SK-N-SH (cell line): Measurements from ENCODE around the gene IL11RA. TPM values are rescaled to one million over a fixed set of nuclear protein-coding genes. Genes with fewer than 3 reads are reported as not detected.

Source experiments
- CTCF ChIA-PET: fragments of 300-600, 350-600 bp; formaldehyde crosslinking; extraction: SDS; loops from one replicate; lab custom pipeline; 2021; lab: Yijun Ruan, JAX
- POLR2A ChIA-PET: fragments of 350-600 bp; sonication (Branson Sonifier 250); formaldehyde crosslinking; extraction: SDS; loops from one replicate; lab custom pipeline; 2020; ENCODE audit warnings: antibody characterized with exemption, inconsistent platforms; lab: Yijun Ruan, JAX
- DNase-seq: peaks from one replicate; pipeline ENCODE4 v3.0.0; 2012
- H2AFZ ChIP-seq: fragments of 200-600 bp; sonication (generic); 2 replicates; pipeline ENCODE4 v1.8.1; 2016; ENCODE audit warnings: antibody characterized with exemption, mild to moderate bottlenecking, low read depth
- H3F3A ChIP-seq: fragments of 200-600 bp; sonication (generic); replicated peaks from 2 replicates; pipeline ENCODE3; 2016; ENCODE audit warnings: antibody characterized with exemption, mild to moderate bottlenecking; ENCODE audit not compliant: insufficient read depth
- H3K27ac ChIP-seq, 2 experiments: fragments of 200-500 bp in 1 of 2; fragments of 200-600 bp in 1 of 2; sonication (Bioruptor generic) in 1 of 2; sonication (generic), shearing (Covaris generic) in 1 of 2; 2 replicates each; pipeline versions ENCODE4 v1.5.1 to v1.6.1; 2014 to 2016; ENCODE audit warnings: low read depth in 2 of 2, inconsistent platforms in 1 of 2, low read length in 1 of 2, mild to moderate bottlenecking in 1 of 2, mixed read lengths in 1 of 2
- H3K27me3 ChIP-seq: fragments of 200-600 bp; sonication (generic), shearing (Covaris generic); 2 replicates; pipeline ENCODE4 v1.6.1; 2016; ENCODE audit warnings: mixed run types; ENCODE audit not compliant: insufficient read depth
- H3K36me3 ChIP-seq, 2 experiments: fragments of 200-500 bp in 1 of 2; fragments of 200-600 bp in 1 of 2; sonication (Bioruptor generic) in 1 of 2; sonication (generic) in 1 of 2; replicated peaks in 1 of 2; 2 replicates each; pipeline versions ENCODE3 to v1.5.1; 2014 to 2016; ENCODE audit warnings: low read length in 1 of 2, mild to moderate bottlenecking in 1 of 2; ENCODE audit not compliant: insufficient read depth in 2 of 2, control insufficient read depth in 1 of 2
- H3K4me1 ChIP-seq, 2 experiments: fragments of 200-500 bp in 1 of 2; fragments of 200-600 bp in 1 of 2; sonication (Bioruptor generic) in 1 of 2; sonication (generic), shearing (Covaris generic) in 1 of 2; 2 replicates each; pipeline versions ENCODE4 v1.5.1 to v1.6.1; 2014 to 2016; ENCODE audit warnings: low read depth in 1 of 2, low read length in 1 of 2, mixed run types in 1 of 2; ENCODE audit not compliant: insufficient read depth in 2 of 2, control insufficient read depth in 1 of 2
- H3K4me2 ChIP-seq: fragments of 200-600 bp; sonication (generic), shearing (Covaris generic); 2 replicates; pipeline ENCODE4 v1.6.1; 2017; ENCODE audit warnings: mixed run types
- H3K4me3 ChIP-seq, 2 experiments: fragments of 200-500 bp in 1 of 2; fragments of 200-600 bp in 1 of 2; sonication (Bioruptor generic) in 1 of 2; sonication (generic), shearing (Covaris generic) in 1 of 2; 2 replicates each; pipeline versions ENCODE4 v1.5.1 to v1.8.1; 2014 to 2016; ENCODE audit warnings: low read depth in 2 of 2, inconsistent platforms in 1 of 2, low read length in 1 of 2, mild to moderate bottlenecking in 1 of 2, mixed read lengths in 1 of 2, moderate library complexity in 1 of 2
- H3K79me2 ChIP-seq: fragments of 200-600 bp; sonication (generic); 2 replicates; pipeline ENCODE4 v1.8.1; 2017; ENCODE audit warnings: mild to moderate bottlenecking; ENCODE audit not compliant: insufficient read depth
- H3K9ac ChIP-seq: fragments of 200-600 bp; sonication (generic); 2 replicates; pipeline ENCODE4 v1.6.1; 2017; ENCODE audit warnings: mixed run types
- H3K9me2 ChIP-seq: fragments of 200-600 bp; sonication (generic); 2 replicates; pipeline ENCODE4 v1.6.1; 2017; ENCODE audit warnings: mixed run types
- H3K9me3 ChIP-seq: fragments of 200-600 bp; sonication (generic); 2 replicates; pipeline ENCODE4 v1.6.1; 2017; ENCODE audit warnings: mixed run types, mild to moderate bottlenecking, moderate library complexity
- H4K20me1 ChIP-seq: fragments of 200-600 bp; sonication (generic); 2 replicates; pipeline ENCODE4 v1.6.1; 2017; ENCODE audit warnings: mild to moderate bottlenecking, mixed run types; ENCODE audit not compliant: insufficient read depth
- CHD2 ChIP-seq: fragments of 150-350 bp; IDR thresholded peaks from 2 replicates; pipeline ENCODE4 v1.6.1; 2018; ENCODE audit warnings: low read length; ENCODE audit not compliant: partially characterized antibody
- CTCF ChIP-seq: fragments of 200-600 bp; sonication (generic); IDR thresholded peaks from 2 replicates; pipeline ENCODE4 v1.6.1; 2017; ENCODE audit warnings: antibody characterized with exemption, mild to moderate bottlenecking, moderate library complexity
- ELF1 ChIP-seq: IDR thresholded peaks from 2 replicates; pipeline ENCODE4 v1.4.0; 2012
- EP300 ChIP-seq, 2 experiments: IDR thresholded peaks; 2 replicates each; pipeline versions ENCODE4 v1.4.0 to v1.6.1; 2012; ENCODE audit warnings: borderline replicate concordance in 1 of 2, low read depth in 1 of 2, low read length in 1 of 2
- FOSL2 ChIP-seq: IDR thresholded peaks from 2 replicates; pipeline ENCODE4 v1.4.0; 2012; ENCODE audit warnings: low read depth, mild to moderate bottlenecking, moderate library complexity, borderline replicate concordance
- FOXM1 ChIP-seq: IDR thresholded peaks from 2 replicates; pipeline ENCODE4 v1.4.0; 2012; ENCODE audit warnings: low read depth, mild to moderate bottlenecking
- GABPA ChIP-seq: IDR thresholded peaks from 2 replicates; pipeline ENCODE4 v1.4.0; 2012; ENCODE audit warnings: low read depth, mild to moderate bottlenecking
- GATA2 ChIP-seq: sonication (generic); formaldehyde crosslinking; IDR thresholded peaks from 2 replicates; pipeline ENCODE4 v1.5.0; 2020; ENCODE audit warnings: mild to moderate bottlenecking, missing genetic modification reagents
- IRF3 ChIP-seq: fragments of 150-350 bp; IDR thresholded peaks from 2 replicates; pipeline ENCODE4 v1.6.1; 2016; ENCODE audit warnings: mild to moderate bottlenecking, low read depth, low read length
- JUND ChIP-seq: IDR thresholded peaks from 2 replicates; pipeline ENCODE4 v1.4.0; 2012
- MXI1 ChIP-seq: IDR thresholded peaks from 2 replicates; pipeline ENCODE4 v1.6.1; 2012; ENCODE audit warnings: mild to moderate bottlenecking, low read depth, low read length, improper control_type of control experiment
- NRF1 ChIP-seq: IDR thresholded peaks from 2 replicates; pipeline ENCODE4 v1.6.1; 2012; ENCODE audit warnings: low read depth, mild to moderate bottlenecking, low read length
- PBX3 ChIP-seq: IDR thresholded peaks from 2 replicates; pipeline ENCODE4; 2012
- POLR2AphosphoS5 ChIP-seq: IDR thresholded peaks from 2 replicates; pipeline ENCODE4 v1.6.1; 2012; ENCODE audit warnings: low read depth, low read length
- RAD21 ChIP-seq: IDR thresholded peaks from 2 replicates; pipeline ENCODE4 v1.6.1; 2012; ENCODE audit warnings: mild to moderate bottlenecking, low read length
- RCOR1 ChIP-seq: fragments of 150-350 bp; IDR thresholded peaks from 2 replicates; pipeline ENCODE4 v1.6.1; 2017; ENCODE audit warnings: antibody characterized with exemption, low read length
- RFX5 ChIP-seq: IDR thresholded peaks from 2 replicates; pipeline ENCODE4 v1.6.1; 2012; ENCODE audit warnings: mild to moderate bottlenecking, improper control_type of control experiment, low read length
- RXRA ChIP-seq: IDR thresholded peaks from 2 replicates; pipeline ENCODE4 v1.4.0; 2012; ENCODE audit warnings: low read depth, mild to moderate bottlenecking, borderline replicate concordance
- SIN3A ChIP-seq: IDR thresholded peaks from 2 replicates; pipeline ENCODE4 v1.6.1; 2012; ENCODE audit warnings: low read depth, mild to moderate bottlenecking, low read length, moderate library complexity, borderline replicate concordance
- SMC3 ChIP-seq: IDR thresholded peaks from 2 replicates; pipeline ENCODE4 v1.6.1; 2012; ENCODE audit warnings: low read depth, low read length, improper control_type of control experiment
- USF2 ChIP-seq: fragments of 150-350 bp; IDR thresholded peaks from 2 replicates; pipeline ENCODE4 v1.6.1; 2017; ENCODE audit warnings: antibody characterized with exemption, low read length, low read depth, borderline replicate concordance
- YY1 ChIP-seq: IDR thresholded peaks from 2 replicates; pipeline ENCODE4 v1.4.0; 2012; ENCODE audit warnings: low read depth, mild to moderate bottlenecking
- WGBS: methylation state at CpG from one replicate; pipeline ENCODE4 v1.1.6; 2017; ENCODE audit warnings: low lambda C conversion rate; 5-methylcytosine and 5-hydroxymethylcytosine counted together
- polyA plus RNA-seq, 3 experiments: library from polyadenylated mRNA; depleted of rRNA; stranded (reverse); fragments of >200 nt; gene quantifications; 2 replicates each; pipeline ENCODE4 v1.2.3, GENCODE V29; 2012

Gene IL11RA
- polyA plus RNA-seq, 1 of the 3 experiments (the other 2 are of a cell fraction): 16.5 TPM

GRCh38 chr9:34620061-34620994 is 31.7 kb upstream of the IL11RA start, which contains the start of gene DCTN3 (continued):
- TF ChIP-seq SIN3A (no peak), RXRA (no peak), EP300 (IDR thresholded peaks at IDR 0.05; ENCODE audit: borderline replicate concordance in 1 of 2, low read depth in 1 of 2, low read length in 1 of 2) (no peak), GABPA (peak; percentile 95), MXI1 (peak; percentile 82; the same call in 1 of the 2 replicates), IRF3 (no peak), JUND (no peak), PBX3 (peak; percentile 76), RFX5 (0 out of 2 replicates have a peak, but pooled peaks have one; percentile 47), CHD2 (peak; percentile 68), ELF1 (peak; percentile 64; the same call in 1 of the 2 replicates), YY1 (peak; percentile 77; the same call in 1 of the 2 replicates), NRF1 (no peak), GATA2 (no peak)

- Histone ChIP-seq H4K20me1 (no peaks in the 10 kb centered on the region), H3K9me3 (no peaks in the 10 kb centered on the region), H3K9ac (no peak overlapping the region), H3K79me2 (peaks cover 14% of the 10 kb centered on the region), H3K9me2 (no peaks in the 10 kb centered on the region), H3K27ac (no peak overlapping the region), H2AFZ (no peak overlapping the region), H3K27me3 (peaks cover 12% of the 10 kb centered on the region; the same call in 1 of the 2 replicates), H3K4me2 (no peak overlapping the region), H3K4me1 (peaks cover 5 to 15% of the 10 kb centered on the region in 2 experiments; a peak in 2 of 4 replicates), H3F3A (no peaks in the 10 kb centered on the region), H3K36me3 (no peaks in the 10 kb centered on the region), H3K4me3 (no peak overlapping the region)
- CTCF ChIA-PET: interaction anchor here (1.7 to 3.9 kb wide), 4 partner anchors 10 to 220 kb away, joined by 4 to 37 read pairs (median 8); no protein-coding TSS in a partner anchor
- TF ChIP-seq POLR2AphosphoS5 (no peak), RAD21 (no peak), CHD2 (no peak), SMC3 (no peak), FOXM1 (no peak), RCOR1 (no peak), MXI1 (no peak), IRF3 (no peak), FOSL2 (no peak), USF2 (no peak), JUND (no peak), CTCF (no peak), RFX5 (no peak)
- no peak for DNase-seq
- POLR2A ChIA-PET: no interaction called here
- 88% methylated on average over 55 of the region's 63 CpGs for WGBS
Observed at GRCh38 chr9:34623374-34624235, 28.4 kb upstream of the IL11RA start.
